Hepatocyte (in vitro differentiated cells): ENCODE data around the gene FHL3. TPM values are rescaled to one million over a fixed set of nuclear protein-coding genes. Genes with fewer than 3 reads are reported as not detected.

ENCODE experiments used
- DNase-seq: peaks from one replicate; pipeline ENCODE4 v3.0.0-alpha.2; 2016; ENCODE audit warnings: low spot score
- H2AFZ ChIP-seq: fragments of 200-600 bp; sonication (generic); 2 replicates; pipeline ENCODE4 v1.6.0; 2016; ENCODE audit warnings: antibody characterized with exemption, mild to moderate bottlenecking
- H3K27ac ChIP-seq: fragments of 200-600 bp; sonication (generic); 2 replicates; pipeline ENCODE4 v1.5.1; 2016; ENCODE audit warnings: mild to moderate bottlenecking
- H3K27me3 ChIP-seq: fragments of 200-600 bp; sonication (generic); 2 replicates; pipeline ENCODE4 v1.6.1; 2016
- H3K36me3 ChIP-seq: fragments of 200-600 bp; sonication (generic); replicated peaks from 2 replicates; pipeline ENCODE4 v1.5.1; 2016; ENCODE audit warnings: low read depth; ENCODE audit not compliant: insufficient read depth
- H3K4me1 ChIP-seq: fragments of 200-600 bp; sonication (generic); 2 replicates; pipeline ENCODE4 v1.5.1; 2016; ENCODE audit warnings: mild to moderate bottlenecking, moderate library complexity; ENCODE audit not compliant: insufficient read depth
- H3K4me2 ChIP-seq: fragments of 200-600 bp; sonication (generic); 2 replicates; pipeline ENCODE4 v1.6.0; 2016
- H3K4me3 ChIP-seq: fragments of 200-600 bp; sonication (generic); 2 replicates; pipeline ENCODE4 v1.5.1; 2016; ENCODE audit warnings: mild to moderate bottlenecking
- H3K79me2 ChIP-seq: fragments of 200-600 bp; sonication (generic); 2 replicates; pipeline ENCODE4 v1.6.0; 2017; ENCODE audit warnings: mild to moderate bottlenecking
- H3K9me2 ChIP-seq: fragments of 200-600 bp; sonication (generic); replicated peaks from 2 replicates; pipeline ENCODE4 v1.6.0; 2017; ENCODE audit warnings: mild to moderate bottlenecking; ENCODE audit not compliant: insufficient read depth
- H3K9me3 ChIP-seq: fragments of 200-600 bp; sonication (generic); 2 replicates; pipeline ENCODE4 v1.5.1; 2016; ENCODE audit warnings: low read depth, mild to moderate bottlenecking
- H4K20me1 ChIP-seq: fragments of 200-600 bp; sonication (generic); 2 replicates; pipeline ENCODE4 v1.6.0; 2016; ENCODE audit warnings: mild to moderate bottlenecking; ENCODE audit not compliant: insufficient read depth, poor library complexity, severe bottlenecking
- CTCF ChIP-seq: fragments of 200-600 bp; sonication (generic); IDR thresholded peaks from 2 replicates; pipeline ENCODE4 v1.5.1; 2016; ENCODE audit warnings: antibody characterized with exemption, mild to moderate bottlenecking; ENCODE audit not compliant: poor library complexity
- EZH2 ChIP-seq: fragments of 200-600 bp; sonication (generic); IDR thresholded peaks from 2 replicates; pipeline ENCODE4 v1.6.1; 2016; ENCODE audit warnings: antibody characterized with exemption, mild to moderate bottlenecking, borderline replicate concordance
- EZH2phosphoT487 ChIP-seq: fragments of 200-600 bp; sonication (generic); IDR thresholded peaks from one replicate; pipeline ENCODE4 v1.6.1; 2018; ENCODE audit warnings: antibody characterized with exemption, mild to moderate bottlenecking, low read depth, moderate library complexity; ENCODE audit not compliant: unreplicated experiment, severe bottlenecking
- WGBS: methylation state at CpG from one replicate; pipeline ENCODE4 v1.1.6; 2016; ENCODE audit warnings: low lambda C conversion rate; ENCODE audit errors: missing lambda C conversion rate; 5-methylcytosine and 5-hydroxymethylcytosine counted together
- polyA plus RNA-seq: library from polyadenylated mRNA; unstranded; fragments of >200 nt; fragmentation: Nextera tagmentation; extraction: Ambion mirVana; gene quantifications from 2 replicates; pipeline ENCODE4 v1.2.1, GENCODE V29; 2016
- total RNA-seq: library from RNA; depleted of rRNA; stranded (reverse); fragments of >200 nt; gene quantifications from 2 replicates; pipeline ENCODE4 v1.2.3, GENCODE V29; 2014

FHL3 gene
- total and polyA plus RNA-seq, 2 experiments from 2014 or later, result 27.2 to 28.6 TPM

GRCh38 chr1:38027201-38028104 lies 22.1 kb upstream of the FHL3 start:
- Histone ChIP-seq H4K20me1 (no peaks in the 10 kb centered on the region), H2AFZ (no peak overlapping the region), H3K9me2 (no peaks in the 10 kb centered on the region), H3K4me2 (no peak overlapping the region), H3K36me3 (no peaks in the 10 kb centered on the region), H3K27me3 (no peaks in the 10 kb centered on the region), H3K4me3 (no peak overlapping the region), H3K9me3 (no peaks in the 10 kb centered on the region), H3K79me2 (no peaks in the 10 kb centered on the region), H3K4me1 (peaks cover 26% of the 10 kb centered on the region), H3K27ac (no peak overlapping the region)
- DNase-seq, result no peak
- TF ChIP-seq EZH2, result no peak
- no peak for TF ChIP-seq CTCF
- no peak for TF ChIP-seq EZH2phosphoT487
- 85% methylated on average over 18 of the region's 19 CpGs for WGBS

DNA sequence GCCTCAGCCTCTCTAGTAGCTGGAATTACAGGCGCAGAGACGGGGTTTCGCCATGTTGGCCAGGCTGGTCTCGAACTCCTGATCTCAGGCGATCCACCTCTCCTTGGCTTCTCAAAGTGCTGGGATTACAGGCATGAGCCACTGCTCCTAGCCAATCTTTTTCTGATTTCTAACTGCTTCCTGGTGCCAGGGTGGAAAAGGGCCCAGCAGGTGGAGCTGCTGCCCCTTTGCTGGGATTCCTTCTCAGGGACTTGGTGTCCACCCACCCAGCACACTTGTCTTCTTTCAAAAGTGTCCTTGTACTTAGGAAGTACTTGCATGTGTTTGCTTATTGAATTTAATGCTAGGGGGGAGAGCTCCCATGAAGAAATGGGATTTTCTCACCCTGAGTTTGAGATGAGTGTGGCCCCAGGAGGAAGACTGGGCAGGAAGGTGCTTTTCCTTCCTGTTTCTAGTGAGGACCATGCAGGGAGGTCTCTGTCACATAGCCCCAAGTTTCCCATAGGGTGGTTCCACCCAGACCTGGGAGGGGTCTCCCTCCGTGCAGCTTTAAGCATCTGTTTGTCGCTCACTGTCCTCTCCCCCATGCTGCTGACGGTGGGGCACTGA lies 21.4 kb upstream of the FHL3 start:
- H3K27ac ChIP-seq, result no peak overlapping the region
- H3K27me3 ChIP-seq, result no peaks in the 10 kb centered on the region
- no peak overlapping the region for H3K4me2 ChIP-seq
- no peak overlapping the region for H3K4me3 ChIP-seq
- no peaks in the 10 kb centered on the region for H3K79me2 ChIP-seq
- no peak for TF ChIP-seq EZH2phosphoT487
- TF ChIP-seq CTCF, result peak; percentile 77
- TF ChIP-seq EZH2, result no peak
- 82% methylated on average over 8 of the region's 8 CpGs for WGBS
- no peaks in the 10 kb centered on the region for H4K20me1 ChIP-seq
- H3K36me3 ChIP-seq, result no peaks in the 10 kb centered on the region
- H3K9me3 ChIP-seq, result no peaks in the 10 kb centered on the region
- H3K4me1 ChIP-seq, result peaks cover 26% of the 10 kb centered on the region
- no peak overlapping the region for H2AFZ ChIP-seq
- H3K9me2 ChIP-seq, result no peaks in the 10 kb centered on the region
- DNase-seq, result peak; percentile 77

GRCh38 chr1:38025664-38026063 lies 20.4 kb upstream of the FHL3 start:
- Histone ChIP-seq H3K4me1 (peaks cover 23% of the 10 kb centered on the region), H3K79me2 (no peaks in the 10 kb centered on the region), H3K36me3 (no peaks in the 10 kb centered on the region), H3K27ac (no peak overlapping the region), H3K4me3 (no peak overlapping the region), H3K9me2 (no peaks in the 10 kb centered on the region), H3K27me3 (no peaks in the 10 kb centered on the region), H3K4me2 (no peak overlapping the region), H4K20me1 (no peaks in the 10 kb centered on the region), H2AFZ (no peak overlapping the region), H3K9me3 (no peaks in the 10 kb centered on the region)
- TF ChIP-seq EZH2 (no peak), CTCF (no peak), EZH2phosphoT487 (no peak)
- no peak for DNase-seq
- 94% methylated on average over 6 of the region's 6 CpGs for WGBS
